HepG2 (cell line): ENCODE results near the gene MFAP4. TPM values are rescaled to one million over a fixed set of nuclear protein-coding genes. Genes with fewer than 3 reads are reported as not detected.
A peak's percentile ranks its signal among the peaks of the same experiment; 100 is the strongest.

ENCODE experiments used
- ATAC-seq: fragments of 200-7000 bp; cut with Tn5 transposase; 3 replicates; pipeline ENCODE4 v1.9.1; 2020; ENCODE audit warnings: mild to moderate bottlenecking, moderate library complexity
- BruUV-seq: library from RNA; stranded (reverse); fragments of 400-500 nt; replicated peaks from 2 replicates; lab custom pipeline; 2021; lab: Mats Ljungman, UMichigan
- CTCF ChIA-PET: fragments of 300-600 bp; formaldehyde crosslinking; extraction: SDS; loops from one replicate; lab custom pipeline; 2021; ENCODE audit warnings: low total read pairs, inconsistent platforms, low intra/inter-chr PET ratio; lab: Yijun Ruan, JAX
- POLR2A ChIA-PET: fragments of 350-600 bp; sonication (Branson Sonifier 250); formaldehyde crosslinking; loops from one replicate; lab custom pipeline; 2020; ENCODE audit warnings: antibody characterized with exemption, inconsistent platforms; lab: Yijun Ruan, JAX
- DNase-seq: peaks from one replicate; pipeline ENCODE4 v3.0.0-alpha.2; 2015; ENCODE audit warnings: low spot score
- FAIRE-seq: peaks from 3 replicates; lab custom pipeline; 2011; peaks lifted over from hg19 to GRCh38; lab: Jason Lieb, UNC
- H2AFZ ChIP-seq: one replicate; pipeline ENCODE4 v1.6.1; 2011; ENCODE audit warnings: low read length, inconsistent platforms
- H3K27ac ChIP-seq: fragments of 300-600 bp; 3 replicates; pipeline ENCODE4 v1.8.0; 2011; ENCODE audit warnings: mixed run types, mild to moderate bottlenecking, mixed read lengths, low read length, inconsistent platforms; ENCODE audit not compliant: insufficient read depth; ENCODE audit errors: extremely low read length
- H3K27me3 ChIP-seq, 2 experiments: fragments of 200-600 bp in 1 of 2; 2 replicates in 1 of 2; 3 replicates in 1 of 2; pipeline versions ENCODE4 v1.6.0 to v1.8.0; 2011; ENCODE audit warnings: low read length in 2 of 2, mild to moderate bottlenecking in 2 of 2, moderate library complexity in 2 of 2, inconsistent platforms in 1 of 2; ENCODE audit not compliant: insufficient read depth in 2 of 2, control insufficient read depth in 1 of 2
- H3K36me3 ChIP-seq, 2 experiments: fragments of 200-600 bp in 1 of 2; replicated peaks in 1 of 2; 2 replicates in 1 of 2; 3 replicates in 1 of 2; pipeline versions ENCODE4 v1.5.1 to v1.8.0; 2011; ENCODE audit warnings: low read length in 2 of 2, inconsistent platforms in 1 of 2; ENCODE audit not compliant: insufficient read depth in 2 of 2, control insufficient read depth in 1 of 2
- H3K4me1 ChIP-seq: 2 replicates; pipeline ENCODE4 v1.5.1; 2012; ENCODE audit warnings: low read length, inconsistent platforms; ENCODE audit not compliant: insufficient read depth
- H3K4me2 ChIP-seq: 2 replicates; pipeline ENCODE4 v1.6.0; 2011; ENCODE audit warnings: low read depth, low read length, inconsistent platforms
- H3K4me3 ChIP-seq, 3 experiments: fragments of 200-600 bp in 1 of 3; sonication (generic), shearing (Covaris generic) in 1 of 3; replicated peaks in 1 of 3; 2 replicates each; pipeline ENCODE4 v1.5.1; 2011 to 2016; ENCODE audit warnings: low read length in 3 of 3, inconsistent platforms in 2 of 3, low read depth in 2 of 3, mild to moderate bottlenecking in 2 of 3, control low read depth in 1 of 3, mixed read lengths in 1 of 3; ENCODE audit not compliant: insufficient read depth in 1 of 3
- H3K79me2 ChIP-seq: one replicate; pipeline ENCODE4 v1.6.1; 2011; ENCODE audit warnings: low read length, inconsistent platforms; ENCODE audit not compliant: insufficient read depth
- H3K9ac ChIP-seq: 2 replicates; pipeline ENCODE4 v1.6.0; 2011; ENCODE audit warnings: mild to moderate bottlenecking, low read depth, low read length, inconsistent platforms; ENCODE audit not compliant: insufficient read depth
- H3K9me3 ChIP-seq: 2 replicates; pipeline ENCODE4 v1.5.1; 2012; ENCODE audit warnings: mild to moderate bottlenecking, low read length
- H4K20me1 ChIP-seq: 2 replicates; pipeline ENCODE4 v1.6.0; 2011; ENCODE audit warnings: inconsistent platforms, mild to moderate bottlenecking, low read length, moderate library complexity; ENCODE audit not compliant: insufficient read depth
- CEBPB ChIP-seq: IDR thresholded peaks from 2 replicates; pipeline ENCODE4 v1.6.1; 2011; ENCODE audit warnings: low read depth, low read length, improper control_type of control experiment, borderline replicate concordance
- FOXM1 ChIP-seq: sonication (generic); formaldehyde crosslinking; IDR thresholded peaks from 2 replicates; pipeline ENCODE4 v1.5.0; 2020; ENCODE audit warnings: missing genetic modification reagents
- GTF2F1 ChIP-seq: fragments of 150-350 bp; IDR thresholded peaks from 2 replicates; pipeline ENCODE4 v1.6.1; 2014; ENCODE audit warnings: low read length
- HMGA1 ChIP-seq: sonication (generic); formaldehyde crosslinking; conservative IDR thresholded peaks from 2 replicates; pipeline ENCODE4 v1.4.0; 2020; ENCODE audit warnings: missing genetic modification reagents
- HOXA7 ChIP-seq: sonication (generic); formaldehyde crosslinking; IDR thresholded peaks from 2 replicates; pipeline ENCODE4 v1.8.1; 2022; ENCODE audit warnings: mild to moderate bottlenecking, missing genetic modification reagents, moderate library complexity
- POLR2AphosphoS5 ChIP-seq: IDR thresholded peaks from 2 replicates; pipeline ENCODE4 v1.6.1; 2012; ENCODE audit warnings: low read depth, low read length
- RFXANK ChIP-seq: IDR thresholded peaks from 2 replicates; pipeline ENCODE4 v1.6.1; 2016
- RORA ChIP-seq: sonication (generic); formaldehyde crosslinking; IDR thresholded peaks from 2 replicates; pipeline ENCODE4 v1.5.0; 2020; ENCODE audit warnings: mild to moderate bottlenecking, missing genetic modification reagents, moderate library complexity
- TOPORS ChIP-seq: sonication (generic); formaldehyde crosslinking; IDR thresholded peaks from 2 replicates; pipeline ENCODE4 v1.8.0; 2023; ENCODE audit warnings: mild to moderate bottlenecking, missing genetic modification reagents
- YEATS2 ChIP-seq: sonication (generic); formaldehyde crosslinking; IDR thresholded peaks from 2 replicates; pipeline ENCODE4 v1.4.0; 2020; ENCODE audit warnings: missing genetic modification reagents, borderline replicate concordance
- ZFP36 ChIP-seq: fragments of 150-350 bp; IDR thresholded peaks from 2 replicates; pipeline ENCODE4 v1.6.1; 2018; ENCODE audit warnings: borderline replicate concordance, low read length, low read depth; ENCODE audit not compliant: partially characterized antibody
- ZMAT3 ChIP-seq: sonication (generic); formaldehyde crosslinking; conservative IDR thresholded peaks from 2 replicates; pipeline ENCODE4 v1.7.0; 2021; ENCODE audit warnings: missing genetic modification reagents
- ZNF225 ChIP-seq: sonication (generic); formaldehyde crosslinking; IDR thresholded peaks from 2 replicates; pipeline ENCODE4 v1.4.0; 2020; ENCODE audit warnings: mild to moderate bottlenecking, missing genetic modification reagents
- ZNF501 ChIP-seq: sonication (generic); formaldehyde crosslinking; IDR thresholded peaks from 2 replicates; pipeline ENCODE4 v1.5.1; 2020; ENCODE audit warnings: mild to moderate bottlenecking, moderate library complexity, missing genetic modification reagents
- ZNF543 ChIP-seq: sonication (generic); formaldehyde crosslinking; IDR thresholded peaks from 2 replicates; pipeline ENCODE4 v1.4.0; 2020; ENCODE audit warnings: mild to moderate bottlenecking, missing genetic modification reagents
- ZNF546 ChIP-seq: sonication (generic); formaldehyde crosslinking; conservative IDR thresholded peaks from 2 replicates; pipeline ENCODE4 v1.8.1; 2023; ENCODE audit warnings: mild to moderate bottlenecking, missing genetic modification reagents
- ZNF558 ChIP-seq: sonication (generic); formaldehyde crosslinking; IDR thresholded peaks from 2 replicates; pipeline ENCODE4 v1.9.0; 2022; ENCODE audit warnings: mild to moderate bottlenecking, missing genetic modification reagents, borderline replicate concordance
- ZNF572 ChIP-seq: sonication (generic); formaldehyde crosslinking; IDR thresholded peaks from 2 replicates; pipeline ENCODE4 v1.5.1; 2020; ENCODE audit warnings: mild to moderate bottlenecking, missing genetic modification reagents
- WGBS: methylation state at CpG from one replicate; pipeline ENCODE4 v1.1.6; 2017; ENCODE audit warnings: low lambda C conversion rate; 5-methylcytosine and 5-hydroxymethylcytosine counted together
- in situ Hi-C: cut with HindIII; loops from 2 replicates; pipeline ENCODE4 v1.10.0; 2017; ENCODE audit warnings: low pct_unique_long_range_greater_than_20kb; ENCODE audit not compliant: extremely low pct_ligation_motif_present
- intact Hi-C: fragments of 100-400 bp; cut with micrococcal nuclease; formaldehyde crosslinking; loops from one replicate; pipeline ENCODE4 v1.10.0; 2022; ENCODE audit not compliant: unreplicated experiment
- polyA plus RNA-seq, 8 experiments: library from polyadenylated mRNA; depleted of rRNA in 3 of 8; stranded (reverse) in 7 of 8; unstranded in 1 of 8; fragments of >200 nt; fragmentation: Illumina TruSeq in 4 of 8; extraction: Trizol in 4 of 8; gene quantifications; 2 replicates each; pipeline versions ENCODE4 v1.2.1 to v1.2.3, GENCODE V29; 2011 to 2016; ENCODE audit warnings: low read depth in 4 of 8, missing spikeins in 1 of 8, mixed read lengths in 1 of 8; ENCODE audit not compliant: insufficient read depth in 1 of 8
- total RNA-seq, 5 experiments: library from RNA; depleted of rRNA; stranded (reverse); fragments of >200 nt; fragmentation: Illumina TruSeq; extraction: Trizol; gene quantifications; 2 replicates each; pipeline ENCODE4 v1.2.3, GENCODE V29; 2016; ENCODE audit warnings: low read depth in 1 of 5
- TF ChIP-seq, protein P1 (sequence below): sonication (generic); formaldehyde crosslinking; IDR thresholded peaks from 2 replicates; pipeline ENCODE4 v1.5.0; 2020; ENCODE audit warnings: missing genetic modification reagents
- TF ChIP-seq, protein P2 (sequence below): sonication (generic); formaldehyde crosslinking; IDR thresholded peaks from 2 replicates; pipeline ENCODE4 v1.5.1; 2020; ENCODE audit warnings: mild to moderate bottlenecking, missing genetic modification reagents, moderate library complexity

MFAP4 gene
- total and polyA plus RNA-seq, 2 of the 13 experiments (the other 11 are each of a cell fraction or from before 2014, with no cell fraction given), result 0.08 TPM; not detected in 1

DNA sequence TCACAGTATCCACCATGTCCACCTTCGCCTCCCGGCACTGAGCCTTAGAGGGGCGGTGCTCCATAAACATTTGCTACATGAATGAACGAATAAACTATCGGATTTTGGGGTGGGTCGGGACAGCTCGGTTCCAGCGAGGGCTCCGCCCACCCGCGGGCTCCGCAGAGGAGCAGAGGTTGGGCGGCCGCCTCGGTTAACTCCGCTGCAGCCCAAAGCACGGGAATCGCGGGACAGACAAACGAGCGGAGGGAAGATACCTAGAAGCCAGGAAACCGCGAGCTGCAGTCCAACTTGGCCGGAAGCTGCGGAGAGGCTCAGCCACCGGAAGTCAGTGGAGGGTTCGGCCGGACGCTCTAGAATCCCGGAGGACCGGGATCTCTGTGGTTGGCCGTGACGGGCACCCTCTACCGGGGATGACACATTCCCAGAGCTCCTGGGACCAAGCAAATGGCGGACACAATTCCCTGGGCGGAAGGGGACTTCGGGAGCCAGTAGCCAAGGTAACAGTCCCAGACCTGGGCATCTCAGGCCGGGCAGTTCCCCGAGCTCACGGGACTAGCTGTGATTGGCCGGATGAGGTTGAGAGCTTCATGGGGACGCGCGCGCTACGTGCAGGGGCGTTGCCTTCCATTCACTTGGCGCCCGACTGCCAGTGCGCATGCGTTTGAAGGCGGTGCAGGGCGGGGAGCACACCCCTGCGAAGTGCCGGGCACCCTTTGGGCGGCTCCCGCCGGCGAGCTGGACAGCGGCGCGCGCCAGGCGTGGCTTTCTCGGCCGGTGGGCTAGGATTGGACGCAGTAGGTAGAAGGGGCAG, 9.2 kb downstream of the MFAP4 start (continued):
- TF ChIP-seq ZNF225 (CRISPR knock-in tag) (no peak), ZMAT3 (CRISPR knock-in tag) (peak; percentile 37; the same call in 1 of the 2 replicates), FOXM1 (no peak), YEATS2 (peak; percentile 74; the same call in 1 of the 2 replicates), HMGA1 (CRISPR knock-in tag) (no peak), ZNF572 (0 out of 2 replicates have a peak, but pooled peaks have one; percentile 43), ZNF546 (CRISPR knock-in tag) (no peak), TOPORS (CRISPR knock-in tag) (0 out of 2 replicates have a peak, but pooled peaks have one; percentile 31), GTF2F1 (no peak), ZNF543 (CRISPR knock-in tag) (peak; percentile 79; the same call in 1 of the 2 replicates), RORA (no peak), ZNF558 (CRISPR knock-in tag) (0 out of 2 replicates have a peak, but pooled peaks have one; percentile 42)
- TF ChIP-seq, protein P1, sequence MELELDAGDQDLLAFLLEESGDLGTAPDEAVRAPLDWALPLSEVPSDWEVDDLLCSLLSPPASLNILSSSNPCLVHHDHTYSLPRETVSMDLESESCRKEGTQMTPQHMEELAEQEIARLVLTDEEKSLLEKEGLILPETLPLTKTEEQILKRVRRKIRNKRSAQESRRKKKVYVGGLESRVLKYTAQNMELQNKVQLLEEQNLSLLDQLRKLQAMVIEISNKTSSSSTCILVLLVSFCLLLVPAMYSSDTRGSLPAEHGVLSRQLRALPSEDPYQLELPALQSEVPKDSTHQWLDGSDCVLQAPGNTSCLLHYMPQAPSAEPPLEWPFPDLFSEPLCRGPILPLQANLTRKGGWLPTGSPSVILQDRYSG (CRISPR knock-in tag), result no peak

DNA sequence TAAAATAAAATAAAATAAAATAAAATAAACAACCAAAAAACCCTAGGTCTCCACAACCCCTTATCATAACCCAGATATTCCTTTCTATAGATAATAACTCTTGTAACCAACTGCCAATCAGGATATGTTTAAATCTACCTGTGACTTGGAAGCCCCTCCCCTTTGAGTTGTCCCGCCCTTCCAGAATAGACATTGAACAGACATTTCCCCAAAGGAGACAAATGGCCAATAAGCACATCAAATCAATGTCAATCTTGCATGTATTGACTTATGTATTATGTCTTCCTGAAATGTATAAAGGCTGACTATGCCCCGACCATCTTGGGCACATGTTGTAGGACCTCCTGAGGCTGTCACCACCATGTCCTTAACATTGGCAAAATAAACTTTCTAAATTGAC, 10.2 kb downstream of the MFAP4 start:
- ChIA-PET POLR2A (interaction anchor here (1.2 to 3.1 kb wide), 9 partner anchors 8 to 272 kb away, joined by 3 to 51 read pairs (median 13); partner anchors contain the start of genes ALDH3A2 and B9D1), CTCF (interaction anchor here (1.6 kb wide), 1 partner anchor 14 kb away, joined by 3 read pairs; the partner anchor contains the start of gene B9D1)
- no peaks in the 10 kb centered on the region for H3K9me3 ChIP-seq
- DNase-seq (no peak), FAIRE-seq (no peak), ATAC-seq (no peak)
- H3K9ac ChIP-seq, result peak overlapping the region; percentile 84
- no peak overlapping the region for H2AFZ ChIP-seq
- H3K4me2 ChIP-seq, result peak overlapping the region; percentile 90
- in situ Hi-C loops, result no loop called here
- H3K79me2 ChIP-seq, result peaks cover 12% of the 10 kb centered on the region
- peak overlapping the region; percentile 61 to 96 (median 87) for H3K4me3 ChIP-seq
- intact Hi-C loops, result no loop called here
- H3K4me1 ChIP-seq, result peaks cover 33% of the 10 kb centered on the region
- peaks cover 0 to 2% of the 10 kb centered on the region in 2 experiments; a peak in 1 of 5 replicates for H3K27me3 ChIP-seq
- BruUV-seq, result no TSS peak
- no peaks in the 10 kb centered on the region for H4K20me1 ChIP-seq
- peaks cover 7 to 19% of the 10 kb centered on the region in 2 experiments for H3K36me3 ChIP-seq
- 8% methylated on average over 2 of the region's 2 CpGs for WGBS
- peak overlapping the region; percentile 93 for H3K27ac ChIP-seq
- TF ChIP-seq ZNF501 (no peak), POLR2AphosphoS5 (no peak), CEBPB (no peak), RFXANK (CRISPR knock-in tag) (no peak), HOXA7 (no peak), ZFP36 (no peak)
- TF ChIP-seq, protein P2, sequence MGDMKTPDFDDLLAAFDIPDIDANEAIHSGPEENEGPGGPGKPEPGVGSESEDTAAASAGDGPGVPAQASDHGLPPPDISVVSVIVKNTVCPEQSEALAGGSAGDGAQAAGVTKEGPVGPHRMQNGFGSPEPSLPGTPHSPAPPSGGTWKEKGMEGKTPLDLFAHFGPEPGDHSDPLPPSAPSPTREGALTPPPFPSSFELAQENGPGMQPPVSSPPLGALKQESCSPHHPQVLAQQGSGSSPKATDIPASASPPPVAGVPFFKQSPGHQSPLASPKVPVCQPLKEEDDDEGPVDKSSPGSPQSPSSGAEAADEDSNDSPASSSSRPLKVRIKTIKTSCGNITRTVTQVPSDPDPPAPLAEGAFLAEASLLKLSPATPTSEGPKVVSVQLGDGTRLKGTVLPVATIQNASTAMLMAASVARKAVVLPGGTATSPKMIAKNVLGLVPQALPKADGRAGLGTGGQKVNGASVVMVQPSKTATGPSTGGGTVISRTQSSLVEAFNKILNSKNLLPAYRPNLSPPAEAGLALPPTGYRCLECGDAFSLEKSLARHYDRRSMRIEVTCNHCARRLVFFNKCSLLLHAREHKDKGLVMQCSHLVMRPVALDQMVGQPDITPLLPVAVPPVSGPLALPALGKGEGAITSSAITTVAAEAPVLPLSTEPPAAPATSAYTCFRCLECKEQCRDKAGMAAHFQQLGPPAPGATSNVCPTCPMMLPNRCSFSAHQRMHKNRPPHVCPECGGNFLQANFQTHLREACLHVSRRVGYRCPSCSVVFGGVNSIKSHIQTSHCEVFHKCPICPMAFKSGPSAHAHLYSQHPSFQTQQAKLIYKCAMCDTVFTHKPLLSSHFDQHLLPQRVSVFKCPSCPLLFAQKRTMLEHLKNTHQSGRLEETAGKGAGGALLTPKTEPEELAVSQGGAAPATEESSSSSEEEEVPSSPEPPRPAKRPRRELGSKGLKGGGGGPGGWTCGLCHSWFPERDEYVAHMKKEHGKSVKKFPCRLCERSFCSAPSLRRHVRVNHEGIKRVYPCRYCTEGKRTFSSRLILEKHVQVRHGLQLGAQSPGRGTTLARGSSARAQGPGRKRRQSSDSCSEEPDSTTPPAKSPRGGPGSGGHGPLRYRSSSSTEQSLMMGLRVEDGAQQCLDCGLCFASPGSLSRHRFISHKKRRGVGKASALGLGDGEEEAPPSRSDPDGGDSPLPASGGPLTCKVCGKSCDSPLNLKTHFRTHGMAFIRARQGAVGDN (CRISPR knock-in tag), result no peak
